Measurements from ENCODE around the gene CAMSAP1.

Gene CAMSAP1

GRCh38 chr9:135926402-135927194 lies 19.3 kb upstream of the CAMSAP1 start:
- ChIA-PET CTCF (no interaction called here), POLR2A (ENCODE audit: low non-redundant PET) (no interaction called here)
- TF ChIP-seq CTCF (conservative IDR thresholded peaks at IDR 0.05; ENCODE audit: low read depth): no peak
- peak overlapping the region; percentile 81 for H3K27ac ChIP-seq
- DNase-seq (ENCODE audit: low spot score): peak; percentile 89

DNA sequence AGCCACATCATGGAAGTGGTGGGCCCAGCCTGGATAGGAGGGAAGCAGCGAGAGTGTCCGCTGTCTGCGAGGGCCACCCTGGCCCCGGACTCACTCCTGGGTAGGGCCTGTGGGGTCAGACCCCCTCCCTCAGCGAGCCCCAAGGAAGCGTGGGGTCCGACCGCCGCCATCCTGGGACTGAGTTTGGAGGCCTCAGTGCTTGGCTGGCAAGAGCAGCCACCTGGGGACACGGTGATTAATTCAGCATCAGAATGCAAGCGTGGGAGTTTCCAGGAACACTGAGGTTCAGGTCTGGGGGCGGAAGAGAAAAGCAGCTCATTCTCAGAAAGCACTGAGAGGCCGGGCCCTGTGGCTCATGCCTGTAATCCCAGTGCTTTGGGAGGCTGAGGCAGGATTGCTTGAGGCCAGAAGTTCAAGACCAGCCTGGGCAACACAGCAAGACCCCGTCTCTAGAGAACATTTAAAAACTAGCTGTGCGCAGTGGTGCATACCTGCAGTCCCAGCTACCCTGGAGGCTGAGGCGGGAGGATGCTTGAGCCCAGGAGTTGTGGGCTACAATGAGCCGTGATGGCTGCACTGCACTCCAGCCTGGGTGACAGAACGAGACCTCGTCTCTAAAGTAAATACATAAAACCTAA lies 18.3 kb upstream of the CAMSAP1 start:
- TF ChIP-seq CTCF (conservative IDR thresholded peaks at IDR 0.05; ENCODE audit: low read depth): no peak
- POLR2A ChIA-PET (ENCODE audit: low non-redundant PET): no interaction called here
- DNase-seq (ENCODE audit: low spot score): peak; percentile 42
- CTCF ChIA-PET: no interaction called here
- H3K27ac ChIP-seq: peak overlapping the region; percentile 81

DNA sequence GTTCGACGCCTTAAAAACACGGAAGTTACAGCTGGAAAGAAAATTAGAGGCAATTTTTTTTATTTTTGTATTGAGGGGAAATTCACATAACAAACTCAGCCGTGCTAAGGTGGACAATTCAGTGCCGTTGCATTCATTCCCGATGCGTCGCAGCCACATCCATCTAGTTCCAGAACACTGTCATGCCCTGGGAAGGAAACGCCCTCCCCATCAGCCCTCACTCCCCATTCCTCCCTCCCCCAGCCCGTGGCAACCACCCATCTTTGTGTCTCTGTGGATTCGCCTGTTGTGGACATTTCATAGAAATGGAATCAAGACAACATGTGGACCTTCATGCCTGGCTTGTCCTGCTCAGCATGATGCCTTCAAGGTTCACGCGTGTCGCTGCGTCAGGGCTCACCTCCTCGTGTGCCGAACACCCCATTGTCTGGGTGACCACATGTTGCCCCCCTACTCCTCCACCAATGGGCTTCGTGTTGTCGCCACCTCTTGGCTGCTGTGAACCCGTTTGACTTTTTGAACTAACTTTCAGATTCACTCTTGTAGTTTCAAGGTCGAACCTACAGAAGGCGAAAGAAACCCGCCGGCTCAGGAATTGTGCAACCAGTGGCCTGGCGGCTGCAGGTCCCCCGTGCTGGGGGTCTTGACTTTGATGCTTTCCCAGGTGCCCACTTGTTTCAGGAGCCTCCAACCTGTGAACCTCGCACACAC lies 17.4 kb upstream of the CAMSAP1 start:
- CTCF ChIA-PET: no interaction called here

GRCh38 chr9:135923508-135923907 lies 16.2 kb upstream of the CAMSAP1 start:
- ChIA-PET CTCF (no interaction called here), POLR2A (ENCODE audit: low non-redundant PET) (no interaction called here)
- H3K27ac ChIP-seq: peak overlapping the region; percentile 34; the same call in 1 of the 2 replicates
- TF ChIP-seq CTCF (conservative IDR thresholded peaks at IDR 0.05; ENCODE audit: low read depth): no peak
- no peak for DNase-seq (ENCODE audit: low spot score)

More for the DNA sequence above, 17.4 kb upstream of the CAMSAP1 start:
- H3K27ac ChIP-seq: peak overlapping the region; percentile 81
- TF ChIP-seq CTCF (conservative IDR thresholded peaks at IDR 0.05; ENCODE audit: low read depth): no peak
- POLR2A ChIA-PET (ENCODE audit: low non-redundant PET): no interaction called here
- DNase-seq (ENCODE audit: low spot score): no peak

DNA sequence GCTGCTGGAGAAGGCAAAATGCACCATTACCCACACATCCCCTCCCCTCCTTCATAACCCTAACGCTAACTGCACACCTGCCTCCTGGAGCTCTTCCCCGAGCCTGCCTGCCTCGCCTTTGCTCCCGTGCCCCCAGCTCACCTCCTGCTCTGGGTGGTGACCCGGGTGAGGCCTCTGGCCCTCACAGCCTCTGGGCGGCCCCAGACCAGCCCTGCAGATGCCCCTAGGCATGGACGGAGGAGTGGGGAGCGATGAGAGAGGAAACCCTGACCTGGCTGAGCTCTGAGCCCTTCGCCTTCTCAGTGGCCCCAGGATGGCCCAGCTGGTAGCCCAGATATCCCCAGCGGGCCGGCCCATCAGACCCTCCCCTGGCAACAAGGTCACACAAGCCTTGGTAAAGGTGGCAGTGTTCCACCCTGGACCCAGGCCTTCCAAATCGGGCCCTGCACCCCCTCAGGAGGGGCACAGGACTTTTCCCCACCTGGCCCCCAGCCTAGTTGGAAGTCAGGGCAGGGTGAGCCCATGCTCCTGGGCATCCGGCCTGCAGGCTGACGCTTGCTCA lies 14.5 kb upstream of the CAMSAP1 start:
- no peak for DNase-seq (ENCODE audit: low spot score)
- CTCF ChIA-PET: interaction anchor here (0.5 to 0.6 kb wide), 2 partner anchors 12 to 503 kb away, joined by 3 to 4 read pairs; no protein-coding TSS in a partner anchor
- no peak for TF ChIP-seq CTCF (conservative IDR thresholded peaks at IDR 0.05; ENCODE audit: low read depth)
- POLR2A ChIA-PET (ENCODE audit: low non-redundant PET): no interaction called here
- peak overlapping the region; percentile 34 for H3K27ac ChIP-seq

DNA sequence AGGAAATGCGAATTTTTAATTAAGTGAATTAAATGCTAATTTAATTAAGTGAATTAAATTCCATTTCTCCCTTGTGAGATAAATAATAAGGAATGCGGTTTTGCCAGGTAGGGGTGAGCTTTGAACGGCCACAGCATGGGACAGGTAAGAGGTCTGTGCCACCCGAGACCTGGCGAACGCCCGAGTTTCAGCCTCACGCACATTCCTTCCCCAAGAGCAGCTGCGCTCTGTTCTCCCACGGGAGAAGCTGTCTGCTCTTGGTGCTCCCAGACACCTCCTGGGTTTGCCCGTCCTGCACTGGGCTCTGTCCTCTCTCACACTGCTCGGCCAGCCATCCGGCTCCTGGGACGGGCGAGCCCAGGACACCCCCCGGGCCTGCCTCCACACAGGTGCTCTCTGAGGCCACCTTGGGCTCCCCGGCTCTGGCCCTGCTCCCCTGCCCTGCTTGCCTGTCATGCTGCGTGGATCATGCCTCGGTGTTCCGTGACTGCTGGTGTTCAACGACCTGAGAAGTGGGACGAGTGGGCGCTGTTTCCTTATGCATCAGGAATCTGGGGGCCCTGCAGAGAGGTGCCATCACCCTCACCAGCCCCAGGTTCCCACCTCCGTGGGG lies 13.7 kb upstream of the CAMSAP1 start:
- ChIA-PET POLR2A (ENCODE audit: low non-redundant PET) (no interaction called here), CTCF (interaction anchor here (0.5 to 0.6 kb wide), 2 partner anchors 235 to 504 kb away, joined by 3 to 9 read pairs; no protein-coding TSS in a partner anchor)
- no peak for TF ChIP-seq CTCF (conservative IDR thresholded peaks at IDR 0.05; ENCODE audit: low read depth)
- no peak for DNase-seq (ENCODE audit: low spot score)
- peak overlapping the region; percentile 34 for H3K27ac ChIP-seq
